HepG2 (cell line): ENCODE results near the gene MXRA7. TPM values are rescaled to one million over a fixed set of nuclear protein-coding genes. Genes with fewer than 3 reads are reported as not detected.

Source experiments
- BCLAF1 ChIP-seq: fragments of 450-650 bp; IDR thresholded peaks from 2 replicates; pipeline ENCODE4 v1.6.1; 2017; ENCODE audit warnings: mild to moderate bottlenecking
- CEBPB ChIP-seq: IDR thresholded peaks from 2 replicates; pipeline ENCODE4 v1.6.1; 2011; ENCODE audit warnings: low read depth, low read length, improper control_type of control experiment, borderline replicate concordance
- FOXJ3 ChIP-seq: sonication (generic); formaldehyde crosslinking; IDR thresholded peaks from 2 replicates; pipeline ENCODE4 v1.4.0; 2020; ENCODE audit warnings: missing genetic modification reagents, mild to moderate bottlenecking, borderline replicate concordance
- GFI1 ChIP-seq: sonication (generic); formaldehyde crosslinking; IDR thresholded peaks from 2 replicates; pipeline ENCODE4 v1.5.0; 2020; ENCODE audit warnings: missing genetic modification reagents, mild to moderate bottlenecking, borderline replicate concordance
- ISL2 ChIP-seq: sonication (generic); formaldehyde crosslinking; IDR thresholded peaks from 2 replicates; pipeline ENCODE4 v1.5.0; 2020; ENCODE audit warnings: missing genetic modification reagents
- NFE2L1 ChIP-seq: sonication (generic); formaldehyde crosslinking; IDR thresholded peaks from 2 replicates; pipeline ENCODE4 v1.4.0; 2020; ENCODE audit warnings: missing genetic modification reagents, mild to moderate bottlenecking, borderline replicate concordance
- PHF5A ChIP-seq: IDR thresholded peaks from one replicate; pipeline ENCODE4 v1.6.1; 2018; ENCODE audit warnings: low read depth, missing genetic modification reagents; ENCODE audit not compliant: unreplicated experiment
- RAD51 ChIP-seq: fragments of 450-650 bp; IDR thresholded peaks from 2 replicates; pipeline ENCODE4 v1.6.1; 2016; ENCODE audit warnings: borderline replicate concordance
- SMARCE1 ChIP-seq: fragments of 450-650 bp; IDR thresholded peaks from 2 replicates; pipeline ENCODE4 v1.6.1; 2017; ENCODE audit warnings: borderline replicate concordance
- TCF7 ChIP-seq: sonication (generic); IDR thresholded peaks from 2 replicates; pipeline ENCODE4 v1.6.1; 2016; ENCODE audit warnings: antibody characterized with exemption, low read depth
- XBP1 ChIP-seq: sonication (generic); formaldehyde crosslinking; IDR thresholded peaks from 2 replicates; pipeline ENCODE4 v1.5.0; 2020; ENCODE audit warnings: missing genetic modification reagents
- ZNF3 ChIP-seq: IDR thresholded peaks from 2 replicates; pipeline ENCODE4 v1.7.0; 2017; ENCODE audit warnings: inconsistent platforms
- ZNF354B ChIP-seq: sonication (generic); formaldehyde crosslinking; IDR thresholded peaks from 2 replicates; pipeline ENCODE4 v1.8.0; 2022; ENCODE audit warnings: mild to moderate bottlenecking, missing genetic modification reagents
- ZNF414 ChIP-seq: sonication (generic); formaldehyde crosslinking; IDR thresholded peaks from 2 replicates; pipeline ENCODE4 v1.5.0; 2020; ENCODE audit warnings: missing genetic modification reagents
- ZNF557 ChIP-seq: sonication (generic); formaldehyde crosslinking; IDR thresholded peaks from 2 replicates; pipeline ENCODE4 v1.4.0; 2020; ENCODE audit warnings: missing genetic modification reagents
- polyA plus RNA-seq, 8 experiments: library from polyadenylated mRNA; depleted of rRNA in 3 of 8; stranded (reverse) in 7 of 8; unstranded in 1 of 8; fragments of >200 nt; fragmentation: Illumina TruSeq in 4 of 8; extraction: Trizol in 4 of 8; gene quantifications; 2 replicates each; pipeline versions ENCODE4 v1.2.1 to v1.2.3, GENCODE V29; 2011 to 2016; ENCODE audit warnings: low read depth in 4 of 8, missing spikeins in 1 of 8, mixed read lengths in 1 of 8; ENCODE audit not compliant: insufficient read depth in 1 of 8
- total RNA-seq, 5 experiments: library from RNA; depleted of rRNA; stranded (reverse); fragments of >200 nt; fragmentation: Illumina TruSeq; extraction: Trizol; gene quantifications; 2 replicates each; pipeline ENCODE4 v1.2.3, GENCODE V29; 2016; ENCODE audit warnings: low read depth in 1 of 5
- TF ChIP-seq, protein P1 (sequence below): IDR thresholded peaks from 2 replicates; pipeline ENCODE4 v1.6.1; 2016; ENCODE audit warnings: low read depth, control low read depth
- TF ChIP-seq, protein P2 (sequence below): sonication (generic); formaldehyde crosslinking; conservative IDR thresholded peaks from 2 replicates; pipeline ENCODE4 v1.8.0; 2022; ENCODE audit warnings: mild to moderate bottlenecking, moderate library complexity, missing genetic modification reagents

MXRA7 gene
- total and polyA plus RNA-seq, 2 of the 13 experiments (the other 11 are each of a cell fraction or from before 2014, with no cell fraction given) = 44.8 to 112 TPM

DNA sequence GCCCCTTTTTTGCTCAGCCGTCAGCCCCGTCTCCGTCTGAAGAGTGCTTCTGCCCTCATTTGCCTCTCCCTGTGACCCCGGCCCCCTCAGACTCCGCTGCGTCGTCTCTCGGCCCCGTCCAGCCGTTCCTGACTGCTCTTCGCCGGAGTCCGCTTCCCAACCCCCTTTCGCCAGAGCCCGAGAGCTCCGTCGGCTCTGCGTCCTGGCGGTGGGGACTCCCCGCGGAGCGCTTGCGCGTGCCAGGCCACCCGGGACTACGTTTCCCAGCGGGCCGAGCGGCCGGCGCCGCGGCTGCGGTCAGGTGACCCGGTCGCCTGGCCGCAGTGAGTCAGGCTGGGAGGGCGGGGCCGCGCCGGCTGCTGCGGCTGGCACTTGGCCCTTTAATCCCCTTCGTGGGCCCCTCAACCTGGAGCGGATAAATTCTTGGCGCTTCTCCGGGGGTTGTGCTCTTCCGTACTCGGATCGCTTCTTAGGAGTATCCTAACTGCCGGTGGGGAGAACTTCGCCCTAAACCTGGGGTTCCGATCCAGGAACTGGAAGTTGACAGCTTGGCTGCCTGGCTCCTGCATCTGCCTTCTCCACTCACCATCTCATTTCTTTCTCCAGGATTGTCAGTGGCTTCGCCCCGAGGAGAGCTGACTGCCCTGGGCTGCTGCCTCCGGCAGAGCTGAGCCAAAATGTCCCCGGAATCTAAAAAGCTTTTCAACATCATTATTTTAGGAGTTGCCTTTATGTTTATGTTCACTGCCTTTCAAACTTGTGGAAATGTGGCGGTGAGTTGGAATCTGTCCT lies 27.1 kb upstream of the MXRA7 start, which contains the start of gene MFSD11 (continued):
- TF ChIP-seq PHF5A (CRISPR knock-in tag) (peak; percentile 54), ZNF414 (CRISPR knock-in tag) (no peak), GFI1 (CRISPR knock-in tag) (no peak), SMARCE1 (no peak), NFE2L1 (CRISPR knock-in tag) (no peak; the same call in 1 of the 2 replicates), CEBPB (no peak), ZNF557 (CRISPR knock-in tag) (no peak), ZNF3 (CRISPR knock-in tag) (peak; percentile 25; the same call in 1 of the 2 replicates), TCF7 (no peak), BCLAF1 (no peak), ZNF354B (no peak), FOXJ3 (no peak), XBP1 (CRISPR knock-in tag) (no peak), RAD51 (peak; percentile 81), ISL2 (CRISPR knock-in tag) (no peak)
- TF ChIP-seq, protein P1, sequence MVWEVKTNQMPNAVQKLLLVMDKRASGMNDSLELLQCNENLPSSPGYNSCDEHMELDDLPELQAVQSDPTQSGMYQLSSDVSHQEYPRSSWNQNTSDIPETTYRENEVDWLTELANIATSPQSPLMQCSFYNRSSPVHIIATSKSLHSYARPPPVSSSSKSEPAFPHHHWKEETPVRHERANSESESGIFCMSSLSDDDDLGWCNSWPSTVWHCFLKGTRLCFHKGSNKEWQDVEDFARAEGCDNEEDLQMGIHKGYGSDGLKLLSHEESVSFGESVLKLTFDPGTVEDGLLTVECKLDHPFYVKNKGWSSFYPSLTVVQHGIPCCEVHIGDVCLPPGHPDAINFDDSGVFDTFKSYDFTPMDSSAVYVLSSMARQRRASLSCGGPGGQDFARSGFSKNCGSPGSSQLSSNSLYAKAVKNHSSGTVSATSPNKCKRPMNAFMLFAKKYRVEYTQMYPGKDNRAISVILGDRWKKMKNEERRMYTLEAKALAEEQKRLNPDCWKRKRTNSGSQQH = peak; percentile 72; the same call in 1 of the 2 replicates
- TF ChIP-seq, protein P2, sequence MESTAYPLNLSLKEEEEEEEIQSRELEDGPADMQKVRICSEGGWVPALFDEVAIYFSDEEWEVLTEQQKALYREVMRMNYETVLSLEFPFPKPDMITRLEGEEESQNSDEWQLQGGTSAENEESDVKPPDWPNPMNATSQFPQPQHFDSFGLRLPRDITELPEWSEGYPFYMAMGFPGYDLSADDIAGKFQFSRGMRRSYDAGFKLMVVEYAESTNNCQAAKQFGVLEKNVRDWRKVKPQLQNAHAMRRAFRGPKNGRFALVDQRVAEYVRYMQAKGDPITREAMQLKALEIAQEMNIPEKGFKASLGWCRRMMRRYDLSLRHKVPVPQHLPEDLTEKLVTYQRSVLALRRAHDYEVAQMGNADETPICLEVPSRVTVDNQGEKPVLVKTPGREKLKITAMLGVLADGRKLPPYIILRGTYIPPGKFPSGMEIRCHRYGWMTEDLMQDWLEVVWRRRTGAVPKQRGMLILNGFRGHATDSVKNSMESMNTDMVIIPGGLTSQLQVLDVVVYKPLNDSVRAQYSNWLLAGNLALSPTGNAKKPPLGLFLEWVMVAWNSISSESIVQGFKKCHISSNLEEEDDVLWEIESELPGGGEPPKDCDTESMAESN (CRISPR knock-in tag) = no peak
